HG03135 (cell line): Measurements from ENCODE around the gene PXDN.
"Not testable (repeated sequence)": the region's sequence is repeated elsewhere in the genome, so short reads cannot be mapped to it uniquely, and the experiment has no call there.

Experiments
- ATAC-seq: cut with Tn5 transposase; IDR thresholded peaks from one replicate; pipeline ENCODE4 v1.9.1; 2021; ENCODE audit warnings: mild to moderate bottlenecking, moderate library complexity; ENCODE audit not compliant: unreplicated experiment

PXDN gene

GRCh38 chr2:1705557-1706076 is 38.7 kb downstream of the PXDN start:
- no peak for ATAC-seq

GRCh38 chr2:1704631-1705556 is 39.4 kb downstream of the PXDN start:
- no peak for ATAC-seq

GRCh38 chr2:1702186-1702565 is 42.1 kb downstream of the PXDN start:
- no peak for ATAC-seq

- no peak for ATAC-seq
Observed at GRCh38 chr2:1701556-1702185, 42.6 kb downstream of the PXDN start.

- ATAC-seq, result no peak
Observed at GRCh38 chr2:1701020-1701419, 43.3 kb downstream of the PXDN start.

- not testable (repeated sequence) for ATAC-seq
Observed at GRCh38 chr2:1700427-1700826, 43.9 kb downstream of the PXDN start.

GRCh38 chr2:1698188-1698945 is 45.9 kb downstream of the PXDN start:
- ATAC-seq, result no peak

GRCh38 chr2:1697601-1698000 is 46.7 kb downstream of the PXDN start:
- ATAC-seq, result no peak

- ATAC-seq, result no peak
Observed at GRCh38 chr2:1696472-1696871, 47.8 kb downstream of the PXDN start.

- ATAC-seq, result no peak
Observed at GRCh38 chr2:1694371-1695271, 49.7 kb downstream of the PXDN start.

GRCh38 chr2:1693723-1694122 is 50.6 kb downstream of the PXDN start:
- ATAC-seq, result no peak

- no peak for ATAC-seq
Observed at GRCh38 chr2:1692342-1692741, 52.0 kb downstream of the PXDN start.

- no peak for ATAC-seq
Observed at GRCh38 chr2:1691366-1691765, 52.9 kb downstream of the PXDN start.

- no peak for ATAC-seq
Observed at GRCh38 chr2:1690056-1690775, 54.1 kb downstream of the PXDN start.

- no peak for ATAC-seq
Observed at GRCh38 chr2:1688859-1689258, 55.5 kb downstream of the PXDN start.

GRCh38 chr2:1688161-1688560 is 56.2 kb downstream of the PXDN start:
- no peak for ATAC-seq

GRCh38 chr2:1687254-1687653 is 57.1 kb downstream of the PXDN start:
- no peak for ATAC-seq

GRCh38 chr2:1686784-1687105 is 57.6 kb downstream of the PXDN start:
- ATAC-seq, result no peak

- no peak for ATAC-seq
Observed at GRCh38 chr2:1685957-1686783, 58.1 kb downstream of the PXDN start.
